ENCODE results near the gene SLCO1B1.

DNA sequence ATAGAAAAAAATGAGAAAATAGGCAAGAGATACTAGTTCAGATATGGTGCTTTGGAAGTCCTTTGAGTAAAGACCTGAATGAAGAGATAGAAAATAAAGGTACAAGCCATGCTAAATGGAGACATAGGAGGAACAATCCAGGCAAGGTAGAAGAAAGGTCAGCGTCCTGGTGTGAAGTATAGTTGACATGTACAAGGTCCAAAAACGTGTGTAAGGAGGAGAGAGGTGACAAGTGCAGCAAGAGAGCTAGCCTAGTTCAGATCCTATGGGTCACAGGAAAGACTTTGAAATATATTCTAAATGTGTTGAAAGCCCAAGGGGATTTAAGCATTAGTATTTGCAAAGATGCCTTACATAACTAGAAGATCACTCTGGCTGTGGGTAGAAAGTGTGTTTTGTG is 88.2 kb downstream of the SLCO1B1 start:
- no peak for TF ChIP-seq CTCF (IDR thresholded peaks at IDR 0.05)
- TF ChIP-seq POLR2A (IDR thresholded peaks at IDR 0.05), result no peak

Data from lower leg skin (tissue), 3 donors.